Measurements from ENCODE around the gene RNPC3.

The RNPC3 gene

DNA sequence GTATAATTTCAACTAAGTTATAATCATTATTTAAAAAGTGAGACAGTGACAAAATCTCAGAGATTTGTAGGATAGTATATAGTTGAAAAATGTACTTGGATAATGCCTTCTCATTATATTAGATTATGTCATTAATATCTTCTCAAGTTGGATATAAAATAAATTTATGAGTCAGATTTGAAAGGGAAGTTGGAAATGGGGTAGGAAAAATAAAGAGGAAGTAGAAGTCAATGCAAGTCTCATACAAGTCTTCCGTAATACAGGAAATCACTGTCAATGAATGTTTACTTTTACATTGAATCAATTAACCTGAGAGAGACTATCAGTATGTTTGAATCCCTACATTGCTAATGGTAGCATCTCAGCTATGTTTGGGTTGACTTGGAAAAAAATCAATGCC, 16.2 kb upstream of the RNPC3 start:
- TF ChIP-seq, protein P1, sequence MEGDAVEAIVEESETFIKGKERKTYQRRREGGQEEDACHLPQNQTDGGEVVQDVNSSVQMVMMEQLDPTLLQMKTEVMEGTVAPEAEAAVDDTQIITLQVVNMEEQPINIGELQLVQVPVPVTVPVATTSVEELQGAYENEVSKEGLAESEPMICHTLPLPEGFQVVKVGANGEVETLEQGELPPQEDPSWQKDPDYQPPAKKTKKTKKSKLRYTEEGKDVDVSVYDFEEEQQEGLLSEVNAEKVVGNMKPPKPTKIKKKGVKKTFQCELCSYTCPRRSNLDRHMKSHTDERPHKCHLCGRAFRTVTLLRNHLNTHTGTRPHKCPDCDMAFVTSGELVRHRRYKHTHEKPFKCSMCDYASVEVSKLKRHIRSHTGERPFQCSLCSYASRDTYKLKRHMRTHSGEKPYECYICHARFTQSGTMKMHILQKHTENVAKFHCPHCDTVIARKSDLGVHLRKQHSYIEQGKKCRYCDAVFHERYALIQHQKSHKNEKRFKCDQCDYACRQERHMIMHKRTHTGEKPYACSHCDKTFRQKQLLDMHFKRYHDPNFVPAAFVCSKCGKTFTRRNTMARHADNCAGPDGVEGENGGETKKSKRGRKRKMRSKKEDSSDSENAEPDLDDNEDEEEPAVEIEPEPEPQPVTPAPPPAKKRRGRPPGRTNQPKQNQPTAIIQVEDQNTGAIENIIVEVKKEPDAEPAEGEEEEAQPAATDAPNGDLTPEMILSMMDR (IDR thresholded peaks at IDR 0.05; ENCODE audit: low read depth, low read length) = no peak
- no peak for DNase-seq (ENCODE audit: low read depth in 2 of 2)
- H3K4me3 ChIP-seq (replicated peaks in 1 of 2; ENCODE audit: low read depth in 2 of 2, low read length in 2 of 2) = no peak overlapping the region

DNA sequence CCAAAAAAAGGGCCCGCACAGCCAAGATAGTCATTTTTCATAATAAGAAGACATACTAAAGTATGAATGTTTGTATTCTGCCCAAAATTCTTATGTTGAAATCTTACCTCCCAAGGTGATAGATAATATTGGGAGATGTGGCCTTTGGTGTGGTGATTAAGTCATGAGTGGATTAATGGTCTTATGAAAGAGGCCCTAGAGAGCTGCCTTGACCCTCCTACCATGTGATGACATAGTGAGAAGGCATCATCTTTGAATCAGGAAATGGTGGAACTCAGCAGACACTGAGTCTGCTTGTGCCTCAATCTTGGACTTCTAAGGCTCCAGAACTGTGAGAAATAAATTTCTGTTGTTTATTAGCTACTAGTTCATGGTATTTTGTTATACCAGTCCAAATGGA, 11.8 kb upstream of the RNPC3 start:
- peak; percentile 12 to 75 for DNase-seq (ENCODE audit: low read depth in 2 of 2)
- TF ChIP-seq, protein P1 (IDR thresholded peaks at IDR 0.05; ENCODE audit: low read depth, low read length) = no peak
- H3K4me3 ChIP-seq (replicated peaks in 1 of 2; ENCODE audit: low read depth in 2 of 2, low read length in 2 of 2) = no peak overlapping the region

- no peak overlapping the region for H3K4me3 ChIP-seq (replicated peaks in 1 of 2; ENCODE audit: low read depth in 2 of 2, low read length in 2 of 2)
- DNase-seq (ENCODE audit: low read depth in 2 of 2) = peak; percentile 74 to 83
- TF ChIP-seq, protein P1 (IDR thresholded peaks at IDR 0.05; ENCODE audit: low read depth, low read length) = peak; percentile 67
Measured at GRCh38 chr1:103514920-103515503, 10.5 kb upstream of the RNPC3 start.

- no peak overlapping the region for H3K4me3 ChIP-seq (replicated peaks in 1 of 2; ENCODE audit: low read depth in 2 of 2, low read length in 2 of 2)
- DNase-seq (ENCODE audit: low read depth in 2 of 2) = no peak
- TF ChIP-seq, protein P1 (IDR thresholded peaks at IDR 0.05; ENCODE audit: low read depth, low read length) = no peak
Measured at GRCh38 chr1:103516283-103516682, 9.2 kb upstream of the RNPC3 start.

- DNase-seq (ENCODE audit: low read depth in 2 of 2) = peak in 1 of 2 donors; percentile 64
- no peak overlapping the region for H3K4me3 ChIP-seq (replicated peaks in 1 of 2; ENCODE audit: low read depth in 2 of 2, low read length in 2 of 2)
- TF ChIP-seq, protein P1 (IDR thresholded peaks at IDR 0.05; ENCODE audit: low read depth, low read length) = no peak
Measured at GRCh38 chr1:103516693-103517092, 8.8 kb upstream of the RNPC3 start.

DNA sequence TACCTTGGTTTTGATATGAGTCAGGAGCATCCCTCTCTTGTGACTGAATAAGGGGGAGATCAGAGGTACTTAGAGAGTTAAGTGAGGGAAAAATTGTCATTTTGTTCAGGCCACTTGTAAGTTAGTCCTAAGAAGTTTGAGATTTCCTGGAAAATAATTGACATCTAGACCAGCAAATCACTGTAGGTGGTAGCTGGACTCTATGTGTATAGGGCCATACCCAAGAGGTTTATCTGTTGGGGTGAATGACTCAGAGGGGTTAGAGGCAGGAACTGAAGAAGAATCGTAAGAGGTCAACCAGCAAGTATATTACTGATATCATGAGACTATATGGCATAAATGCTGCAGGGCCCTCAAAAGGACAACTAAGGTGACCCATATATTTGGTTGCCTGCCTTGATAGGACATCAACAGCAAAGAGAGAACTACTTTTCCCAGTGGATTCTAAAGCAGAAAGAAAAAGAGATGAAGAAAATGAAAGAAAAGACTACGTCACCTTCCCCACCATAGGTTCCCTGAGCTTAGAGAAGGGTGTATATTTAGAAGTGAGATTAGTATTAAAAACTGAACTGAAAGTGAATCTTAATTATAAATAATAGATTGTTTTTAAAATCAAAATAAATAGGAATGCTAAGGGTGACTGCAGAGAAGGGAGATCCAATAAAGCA, 8.0 kb upstream of the RNPC3 start:
- TF ChIP-seq, protein P1 (IDR thresholded peaks at IDR 0.05; ENCODE audit: low read depth, low read length) = no peak
- DNase-seq (ENCODE audit: low read depth in 2 of 2) = peak; percentile 31 to 46
- H3K4me3 ChIP-seq (replicated peaks in 1 of 2; ENCODE audit: low read depth in 2 of 2, low read length in 2 of 2) = no peak overlapping the region

Data from cardiac fibroblast (primary cell).